Naive B cell (primary cell): ENCODE results near the gene ARHGAP22. TPM values are rescaled to one million over a fixed set of nuclear protein-coding genes. Genes with fewer than 3 reads are reported as not detected.

Experiments used
- ATAC-seq, 2 donors: fragments of 150-1000 bp; cut with Tn5 transposase; 2 replicates each; pipeline ENCODE4 v1.10.0; 2021; ENCODE audit warnings: low read depth in 2 of 2, mild to moderate bottlenecking in 2 of 2, moderate library complexity in 2 of 2
- DNase-seq: peaks from one replicate; pipeline ENCODE4 v3.0.0; 2022
- H3K27ac Mint-ChIP-seq, 6 donors: one replicate each; pipeline ENCODE4 v1.8.0; 2020 to 2022; ENCODE audit warnings: mild to moderate bottlenecking in 6 of 6, mixed read lengths in 6 of 6, moderate library complexity in 5 of 6, inconsistent platforms in 2 of 6
- H3K27me3 Mint-ChIP-seq, 3 donors: one replicate each; pipeline ENCODE4 v1.8.0; 2021 to 2022; ENCODE audit warnings: mixed read lengths in 3 of 3, mild to moderate bottlenecking in 1 of 3
- H3K36me3 Mint-ChIP-seq, 2 donors: one replicate each; pipeline ENCODE4 v1.8.0; 2020 to 2022; ENCODE audit warnings: mixed read lengths in 2 of 2, inconsistent platforms in 1 of 2, mild to moderate bottlenecking in 1 of 2
- H3K4me1 Mint-ChIP-seq, 3 donors: one replicate each; pipeline ENCODE4 v1.8.0; 2020 to 2022; ENCODE audit warnings: mixed read lengths in 3 of 3, inconsistent platforms in 1 of 3, mild to moderate bottlenecking in 1 of 3, moderate library complexity in 1 of 3
- H3K4me3 Mint-ChIP-seq, 8 donors: one replicate each; pipeline ENCODE4 v1.8.0; 2020 to 2022; ENCODE audit warnings: mild to moderate bottlenecking in 8 of 8, mixed read lengths in 8 of 8, moderate library complexity in 8 of 8, inconsistent platforms in 2 of 8
- H3K9me3 Mint-ChIP-seq, 7 donors: one replicate each; pipeline ENCODE4 v1.8.0; 2020 to 2022; ENCODE audit warnings: mixed read lengths in 7 of 7, mild to moderate bottlenecking in 5 of 7, inconsistent platforms in 2 of 7, moderate library complexity in 1 of 7
- polyA plus RNA-seq, 6 donors: library from polyadenylated mRNA; unstranded; fragments of 300-500 nt; fragmentation: Illumina TruSeq; gene quantifications; one replicate each; pipeline ENCODE4 v1.2.3, GENCODE V29; 2021; ENCODE audit warnings: low read depth in 6 of 6

The ARHGAP22 gene
- polyA plus RNA-seq, 6 donors from 2014 or later = 2.8 to 9.2 (median 5.8) TPM

DNA sequence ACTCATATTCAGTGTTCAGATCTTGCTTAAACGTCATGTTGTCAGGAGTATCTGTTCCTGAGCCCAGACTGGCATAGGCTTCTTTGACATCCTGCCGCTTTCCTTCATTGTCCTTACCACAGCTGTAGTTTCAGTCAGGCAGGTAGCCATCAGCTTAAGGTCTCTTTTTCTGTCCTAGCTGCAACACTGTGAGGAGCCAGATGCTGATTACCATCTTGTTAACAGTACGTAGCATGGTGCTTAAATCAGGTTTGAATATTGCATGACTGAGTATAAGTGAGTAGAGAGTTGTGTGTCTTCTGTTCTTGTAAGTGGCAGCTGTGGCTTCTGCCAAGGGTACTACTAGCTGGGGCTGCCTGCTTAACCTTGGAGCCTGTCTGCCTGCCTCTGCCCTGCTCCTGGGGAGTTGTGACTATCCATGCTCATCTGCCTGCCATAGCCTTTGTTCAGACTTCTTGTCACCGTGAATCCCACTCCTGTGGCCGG lies 205.8 kb downstream of the ARHGAP22 start:
- Mint-ChIP-seq H3K27me3 (no peaks in the 10 kb centered on the region), H3K9me3 (no peaks in the 10 kb centered on the region), H3K4me3 (no peak overlapping the region), H3K36me3 (no peaks in the 10 kb centered on the region), H3K27ac (peak overlapping the region in 2 of 6 donors; percentile 31 to 90), H3K4me1 (peaks cover 3 to 18% (median 17%) of the 10 kb centered on the region in 3 donors)
- DNase-seq (no peak), ATAC-seq (no peak)

DNA sequence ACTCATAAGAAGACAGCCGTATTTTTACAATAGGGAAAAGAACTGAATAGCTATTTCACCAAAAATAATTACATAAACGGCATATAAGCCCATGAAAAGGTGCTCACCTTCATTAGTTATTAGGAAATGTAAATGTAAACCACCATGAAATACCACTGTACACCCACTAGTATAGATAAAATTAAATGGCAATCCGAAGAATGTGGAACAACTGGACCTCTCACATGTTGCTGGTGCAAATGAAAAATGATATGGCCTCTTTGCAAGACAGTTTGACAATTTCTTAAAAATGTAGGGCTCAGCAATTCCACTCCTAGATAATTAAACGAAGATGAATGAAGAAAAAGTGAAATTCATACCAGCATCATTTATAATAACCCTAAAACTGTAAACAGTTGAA lies 206.6 kb downstream of the ARHGAP22 start:
- H3K27ac Mint-ChIP-seq = no peak overlapping the region
- H3K4me1 Mint-ChIP-seq = peaks cover 3 to 18% (median 17%) of the 10 kb centered on the region in 3 donors
- no peak for DNase-seq
- no peak for ATAC-seq
- no peaks in the 10 kb centered on the region for H3K27me3 Mint-ChIP-seq
- no peak overlapping the region for H3K4me3 Mint-ChIP-seq
- no peaks in the 10 kb centered on the region for H3K9me3 Mint-ChIP-seq
- no peaks in the 10 kb centered on the region for H3K36me3 Mint-ChIP-seq

Other genes with a start within 250 kb of the ARHGAP22 start
- gene WDFY4, start 79.8 kb upstream of the ARHGAP22 start, polyA plus RNA-seq = 10 to 100 TPM; 46.5 to 98.0 (median 80.0) TPM